Spleen (tissue), 11 donors: ENCODE results near the gene MYOF. TPM values are rescaled to one million over a fixed set of nuclear protein-coding genes. Genes with fewer than 3 reads are reported as not detected.
A peak's percentile ranks its signal among the peaks of the same experiment; 100 is the strongest.

ENCODE experiments used
- DNase-seq: peaks from one replicate; pipeline ENCODE4 v3.0.0-alpha.2; 2020
- H3K27ac ChIP-seq, 8 donors: fragments of 200-600 bp; sonication (generic) in 7 of 8; 1 replicate in 4 of 8; 2 replicates in 4 of 8; pipeline versions ENCODE4 v1.5.0 to v1.8.0; 2016 to 2021; ENCODE audit warnings: inconsistent platforms in 4 of 8, mild to moderate bottlenecking in 4 of 8, moderate library complexity in 1 of 8
- H3K27me3 ChIP-seq, 7 donors: fragments of 200-600 bp; sonication (generic) in 6 of 7; replicated peaks in 1 of 7; 1 replicate in 4 of 7; 2 replicates in 3 of 7; pipeline versions ENCODE4 v1.5.0 to v1.8.0; 2016 to 2021; ENCODE audit warnings: inconsistent platforms in 3 of 7, mild to moderate bottlenecking in 1 of 7
- H3K36me3 ChIP-seq, 6 donors: fragments of 200-600 bp; sonication (generic) in 5 of 6; 1 replicate in 4 of 6; 2 replicates in 2 of 6; pipeline versions ENCODE4 v1.5.0 to v1.8.0; 2016 to 2021; ENCODE audit warnings: inconsistent platforms in 2 of 6
- H3K4me1 ChIP-seq, 6 donors: fragments of 200-600 bp; sonication (generic) in 5 of 6; 1 replicate in 3 of 6; 2 replicates in 3 of 6; pipeline versions ENCODE4 v1.5.0 to v1.8.0; 2016 to 2021; ENCODE audit warnings: inconsistent platforms in 3 of 6
- H3K4me3 ChIP-seq, 8 donors: fragments of 200-600 bp; sonication (generic) in 7 of 8; 1 replicate in 4 of 8; 2 replicates in 4 of 8; pipeline versions ENCODE4 v1.5.0 to v1.8.0; 2016 to 2021; ENCODE audit warnings: inconsistent platforms in 4 of 8, mild to moderate bottlenecking in 4 of 8, moderate library complexity in 2 of 8
- H3K9me3 ChIP-seq, 8 donors: fragments of 200-600 bp; sonication (generic) in 7 of 8; 1 replicate in 4 of 8; 2 replicates in 4 of 8; pipeline versions ENCODE4 v1.5.0 to v1.8.0; 2016 to 2021; ENCODE audit warnings: inconsistent platforms in 4 of 8
- POLR2A ChIP-seq, 3 donors: fragments of 450-650 bp; IDR thresholded peaks; one replicate each; pipeline ENCODE4 v1.5.1; 2017; ENCODE audit warnings: antibody characterized with exemption in 3 of 3, mild to moderate bottlenecking in 1 of 3
- POLR2AphosphoS5 ChIP-seq, 3 donors: sonication (generic); formaldehyde crosslinking; IDR thresholded peaks; one replicate each; pipeline ENCODE4 v1.5.1; 2017; ENCODE audit warnings: antibody characterized with exemption in 3 of 3
- WGBS, 5 donors: extraction: QIAGEN DNeasy Blood & Tissue Kit in 3 of 5; methylation state at CpG; one replicate each; pipeline versions ENCODE4 v1.1.5 to v1.1.7; 2013 to 2018; 5-methylcytosine and 5-hydroxymethylcytosine counted together
- intact Hi-C: fragments of 100-400 bp; cut with DNase I; formaldehyde crosslinking; loops from one replicate; pipeline ENCODE4 v1.15.0; 2023; ENCODE audit warnings: low total_unique reads
- polyA plus RNA-seq, 3 donors: library from polyadenylated mRNA; stranded (reverse); fragments of 200-250 nt; gene quantifications; one replicate each; pipeline ENCODE4 v1.2.1, GENCODE V29; 2013
- total RNA-seq, 7 donors: library from RNA; depleted of rRNA in 3 of 7; stranded (reverse); fragments of >200 nt in 3 of 7; fragmentation: NEBNext Ultra II Directional in 4 of 7; extraction: Animal tissue kit (Norgen Biotek cat#: 25700) in 4 of 7; gene quantifications; one replicate each; pipeline versions ENCODE4 v1.1.0 to v1.2.1, GENCODE V29; 2016 to 2021
- TF ChIP-seq, protein P1 (sequence below), 11 experiments: fragments of 200-600 bp in 7 of 11; fragments of 450-650 bp in 4 of 11; sonication (generic) in 4 of 11; IDR thresholded peaks in 8 of 11; conservative IDR thresholded peaks in 3 of 11; 1 replicate in 7 of 11; 2 replicates in 4 of 11; pipeline versions ENCODE4 v1.4.0 to v1.8.0; 2016 to 2021; ENCODE audit warnings: antibody characterized with exemption in 11 of 11, inconsistent platforms in 4 of 11, mild to moderate bottlenecking in 1 of 11
- donor health status: healthy with polysubstance abuse.
- donor health status: DM: no; HTN: no; CAD: no; lungs with moderate emphysema.
- donor health status: DM: no; HTN: no; CAD: no.
- donor health status: Bipolar disorder and iron deficiency.
- donor health status: healthy.
- donor health status: DM: no; HTN: no; CAD: no.
- donor health status: DM: yes; HTN: yes; CAD: no.

The MYOF gene
- total and polyA plus RNA-seq, 10 donors, result 1.5 to 50.8 (median 20.9) TPM

DNA sequence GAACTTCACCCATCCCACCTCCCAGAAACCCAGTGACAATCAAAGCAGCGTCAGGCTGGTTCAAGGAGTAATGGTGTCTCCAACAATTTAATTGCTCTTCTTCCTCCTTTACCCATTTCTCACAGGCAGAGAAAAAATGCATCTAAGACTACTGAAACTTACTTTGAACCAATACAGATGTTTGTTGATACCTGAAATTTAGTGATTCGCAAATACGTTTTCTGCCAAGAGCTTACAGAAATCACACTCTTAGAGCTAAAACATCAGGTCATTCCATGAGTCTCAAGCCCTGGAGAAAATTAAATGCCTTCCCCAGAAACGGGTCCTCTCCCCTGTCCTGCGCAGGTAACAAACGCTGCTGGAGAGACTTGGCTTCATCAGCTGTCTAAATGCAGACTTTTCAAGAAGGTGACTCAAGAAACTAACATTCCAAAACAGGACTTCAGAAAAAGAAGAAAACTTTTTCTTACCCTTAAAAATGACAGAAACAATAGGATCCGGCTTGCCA is 443 bp downstream of the MYOF start:
- Histone ChIP-seq H3K27ac (peak overlapping the region in 7 of 8 donors; percentile 67 to 79 (median 73)), H3K9me3 (no peaks in the 10 kb centered on the region), H3K4me3 (peak overlapping the region; percentile 26 to 71 (median 48)), H3K27me3 (peaks cover 0 to 23% (median 0%) of the 10 kb centered on the region in 7 donors), H3K36me3 (no peaks in the 10 kb centered on the region), H3K4me1 (peaks cover 0 to 30% (median 14%) of the 10 kb centered on the region in 6 donors)
- 33 to 57% (median 41%) methylated on average over 7 of the region's 7 CpGs for WGBS, 5 donors
- intact Hi-C loops, result loop anchor here (2.0 kb wide), 1 partner anchor 105 kb away; no protein-coding TSS in a partner anchor
- DNase-seq, result no peak
- TF ChIP-seq POLR2AphosphoS5 (IDR thresholded peaks at IDR 0.05) (no peak), POLR2A (IDR thresholded peaks at IDR 0.05) (no peak)
- TF ChIP-seq, protein P1, sequence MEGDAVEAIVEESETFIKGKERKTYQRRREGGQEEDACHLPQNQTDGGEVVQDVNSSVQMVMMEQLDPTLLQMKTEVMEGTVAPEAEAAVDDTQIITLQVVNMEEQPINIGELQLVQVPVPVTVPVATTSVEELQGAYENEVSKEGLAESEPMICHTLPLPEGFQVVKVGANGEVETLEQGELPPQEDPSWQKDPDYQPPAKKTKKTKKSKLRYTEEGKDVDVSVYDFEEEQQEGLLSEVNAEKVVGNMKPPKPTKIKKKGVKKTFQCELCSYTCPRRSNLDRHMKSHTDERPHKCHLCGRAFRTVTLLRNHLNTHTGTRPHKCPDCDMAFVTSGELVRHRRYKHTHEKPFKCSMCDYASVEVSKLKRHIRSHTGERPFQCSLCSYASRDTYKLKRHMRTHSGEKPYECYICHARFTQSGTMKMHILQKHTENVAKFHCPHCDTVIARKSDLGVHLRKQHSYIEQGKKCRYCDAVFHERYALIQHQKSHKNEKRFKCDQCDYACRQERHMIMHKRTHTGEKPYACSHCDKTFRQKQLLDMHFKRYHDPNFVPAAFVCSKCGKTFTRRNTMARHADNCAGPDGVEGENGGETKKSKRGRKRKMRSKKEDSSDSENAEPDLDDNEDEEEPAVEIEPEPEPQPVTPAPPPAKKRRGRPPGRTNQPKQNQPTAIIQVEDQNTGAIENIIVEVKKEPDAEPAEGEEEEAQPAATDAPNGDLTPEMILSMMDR (IDR thresholded peaks at IDR 0.05 in 8 of 11, conservative IDR thresholded peaks at IDR 0.05 in 3 of 11), result no peak

DNA sequence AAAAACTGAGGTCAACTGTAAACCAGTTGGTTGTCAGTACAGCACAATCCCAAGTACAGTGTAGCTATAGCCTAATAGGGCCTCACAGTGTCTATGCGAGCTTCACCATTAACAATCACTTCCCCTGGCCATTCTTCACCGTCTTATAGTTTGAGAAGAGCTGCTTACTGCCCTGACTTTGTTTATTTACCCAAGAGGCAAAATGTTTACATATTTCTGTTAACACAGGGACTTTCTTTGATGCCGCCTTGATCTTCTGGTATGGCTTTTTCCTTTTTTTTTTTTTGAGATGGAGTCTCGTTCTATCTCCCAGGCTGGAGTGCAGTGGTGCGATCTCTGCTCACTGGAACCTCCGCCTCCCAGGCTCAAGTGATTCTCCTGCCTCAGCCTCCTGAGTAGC is 3.3 kb downstream of the MYOF start:
- Histone ChIP-seq H3K27me3 (peaks cover 0 to 15% (median 0%) of the 10 kb centered on the region in 7 donors), H3K4me1 (peaks cover 0 to 36% (median 14%) of the 10 kb centered on the region in 6 donors), H3K36me3 (no peaks in the 10 kb centered on the region), H3K9me3 (no peaks in the 10 kb centered on the region), H3K27ac (no peak overlapping the region), H3K4me3 (no peak overlapping the region)
- DNase-seq, result no peak
- intact Hi-C loops, result no loop called here
- 84 to 99% (median 90%) methylated on average over 6 of the region's 6 CpGs for WGBS, 5 donors
- TF ChIP-seq POLR2A (IDR thresholded peaks at IDR 0.05) (no peak), POLR2AphosphoS5 (IDR thresholded peaks at IDR 0.05) (no peak)
- TF ChIP-seq, protein P1 (IDR thresholded peaks at IDR 0.05 in 8 of 11, conservative IDR thresholded peaks at IDR 0.05 in 3 of 11), result no peak

DNA sequence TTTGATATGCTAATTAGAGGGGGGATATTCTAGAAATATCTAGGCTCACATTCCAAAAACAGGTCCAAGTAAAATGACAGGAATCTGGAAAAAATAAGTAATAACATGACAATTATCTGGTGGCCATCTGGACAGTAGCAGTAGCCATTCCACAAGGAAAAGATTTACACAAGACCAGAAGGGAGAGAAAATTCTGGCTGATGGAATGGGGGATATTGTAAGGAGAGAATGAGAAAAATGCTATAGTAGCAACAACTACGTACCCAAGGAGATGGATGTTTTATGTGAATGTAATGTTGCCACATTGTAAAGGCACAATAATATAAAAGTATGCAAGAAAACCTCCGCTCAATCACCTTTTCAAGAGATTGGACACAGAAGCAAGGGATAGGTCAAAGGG is 5.4 kb downstream of the MYOF start:
- no peak for DNase-seq
- intact Hi-C loops, result no loop called here
- Histone ChIP-seq H3K27ac (no peak overlapping the region), H3K9me3 (no peaks in the 10 kb centered on the region), H3K27me3 (peaks cover 0 to 9% (median 0%) of the 10 kb centered on the region in 7 donors), H3K36me3 (no peaks in the 10 kb centered on the region), H3K4me3 (no peak overlapping the region), H3K4me1 (peaks cover 0 to 24% (median 4%) of the 10 kb centered on the region in 6 donors)
- 91 to 99% (median 94%) methylated on average over 2 of the region's 2 CpGs for WGBS, 5 donors
- TF ChIP-seq POLR2AphosphoS5 (IDR thresholded peaks at IDR 0.05) (no peak), POLR2A (IDR thresholded peaks at IDR 0.05) (no peak)
- TF ChIP-seq, protein P1 (IDR thresholded peaks at IDR 0.05 in 8 of 11, conservative IDR thresholded peaks at IDR 0.05 in 3 of 11), result no peak

DNA sequence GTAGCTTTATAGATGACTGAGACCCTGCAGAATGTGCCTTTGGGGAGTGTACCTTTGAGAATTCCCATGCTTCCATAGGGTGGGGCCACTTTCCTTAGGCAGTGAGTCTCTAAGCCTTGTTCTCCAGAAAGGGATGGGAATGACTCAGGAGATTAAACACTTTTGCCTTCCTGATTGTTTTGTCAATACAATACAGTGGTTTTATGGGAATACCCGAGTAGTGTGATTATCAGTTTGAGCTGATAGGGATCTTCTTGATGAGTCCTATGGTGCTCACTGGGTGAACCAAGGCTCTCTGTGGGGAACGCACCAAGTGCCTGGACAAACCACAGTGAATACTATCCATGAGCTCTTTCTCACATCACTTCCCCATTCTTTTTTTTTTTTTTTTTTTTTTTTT is 6.3 kb downstream of the MYOF start:
- TF ChIP-seq POLR2A (IDR thresholded peaks at IDR 0.05) (no peak), POLR2AphosphoS5 (IDR thresholded peaks at IDR 0.05) (no peak)
- TF ChIP-seq, protein P1 (IDR thresholded peaks at IDR 0.05 in 8 of 11, conservative IDR thresholded peaks at IDR 0.05 in 3 of 11), result no peak
- peaks cover 0 to 25% (median 0%) of the 10 kb centered on the region in 6 donors for H3K4me1 ChIP-seq
- no peak for DNase-seq
- H3K36me3 ChIP-seq, result no peaks in the 10 kb centered on the region
- H3K9me3 ChIP-seq, result no peaks in the 10 kb centered on the region
- 43 to 79% (median 76%) methylated on average over 2 of the region's 2 CpGs for WGBS, 5 donors
- peaks cover 0 to under 1% (median 0%) of the 10 kb centered on the region in 7 donors for H3K27me3 ChIP-seq
- intact Hi-C loops, result no loop called here
- H3K27ac ChIP-seq, result no peak overlapping the region
- H3K4me3 ChIP-seq, result no peak overlapping the region
